NCI-H69 (cell line): ENCODE measurements around the gene ASIC2.

Source experiments
- DNase-seq: peaks from one replicate; lab custom pipeline; 2025; lab: John Stamatoyannopoulos, UW

Gene ASIC2

GRCh38 chr17:33057564-33057963, 235.5 kb downstream of the ASIC2 start:
- DNase-seq: no peak

- DNase-seq: no peak
These were observed 236.5 kb downstream of the ASIC2 start for GRCh38 chr17:33056399-33057146.

- DNase-seq: no peak
These were observed 237.3 kb downstream of the ASIC2 start for GRCh38 chr17:33055746-33056145.

GRCh38 chr17:33055171-33055611, 237.9 kb downstream of the ASIC2 start:
- no peak for DNase-seq

- DNase-seq: no peak
These were observed 238.7 kb downstream of the ASIC2 start for GRCh38 chr17:33054412-33054811.

GRCh38 chr17:33053676-33054075, 239.4 kb downstream of the ASIC2 start:
- DNase-seq: no peak

GRCh38 chr17:33052856-33053255, 240.2 kb downstream of the ASIC2 start:
- DNase-seq: no peak

- no peak for DNase-seq
These were observed 242.4 kb downstream of the ASIC2 start for GRCh38 chr17:33050611-33051140.

GRCh38 chr17:33049781-33050414, 243.2 kb downstream of the ASIC2 start:
- peak; percentile 45 for DNase-seq

GRCh38 chr17:33046361-33047255, 246.5 kb downstream of the ASIC2 start:
- DNase-seq: no peak

- no peak for DNase-seq
These were observed 247.9 kb downstream of the ASIC2 start for GRCh38 chr17:33045216-33045615.

- no peak for DNase-seq
These were observed 248.3 kb downstream of the ASIC2 start for GRCh38 chr17:33044771-33045170.

GRCh38 chr17:33040461-33040860, 252.6 kb downstream of the ASIC2 start:
- DNase-seq: no peak

- no peak for DNase-seq
These were observed 253.2 kb downstream of the ASIC2 start for GRCh38 chr17:33039874-33040273.

GRCh38 chr17:33038740-33039139, 254.4 kb downstream of the ASIC2 start:
- peak; percentile 24 for DNase-seq

- no peak for DNase-seq
These were observed 259.9 kb downstream of the ASIC2 start for GRCh38 chr17:33033176-33033575.

- DNase-seq: no peak
These were observed 264.3 kb downstream of the ASIC2 start for GRCh38 chr17:33028778-33029177.

- no peak for DNase-seq
These were observed 265.0 kb downstream of the ASIC2 start for GRCh38 chr17:33028061-33028460.

GRCh38 chr17:33024688-33025486, 268.2 kb downstream of the ASIC2 start:
- DNase-seq: no peak

- DNase-seq: no peak
These were observed 269.3 kb downstream of the ASIC2 start for GRCh38 chr17:33023790-33024189.

- no peak for DNase-seq
These were observed 271.2 kb downstream of the ASIC2 start for GRCh38 chr17:33021731-33022408.
